HG02763 (cell line): ENCODE results near the gene BPIFB4.
"Not testable (repeated sequence)": the region's sequence is repeated elsewhere in the genome, so short reads cannot be mapped to it uniquely, and the experiment has no call there.

Source experiments
- ATAC-seq: cut with Tn5 transposase; IDR thresholded peaks from one replicate; pipeline ENCODE4 v1.9.1; 2021; ENCODE audit warnings: mild to moderate bottlenecking, moderate library complexity; ENCODE audit not compliant: unreplicated experiment

The BPIFB4 gene

DNA sequence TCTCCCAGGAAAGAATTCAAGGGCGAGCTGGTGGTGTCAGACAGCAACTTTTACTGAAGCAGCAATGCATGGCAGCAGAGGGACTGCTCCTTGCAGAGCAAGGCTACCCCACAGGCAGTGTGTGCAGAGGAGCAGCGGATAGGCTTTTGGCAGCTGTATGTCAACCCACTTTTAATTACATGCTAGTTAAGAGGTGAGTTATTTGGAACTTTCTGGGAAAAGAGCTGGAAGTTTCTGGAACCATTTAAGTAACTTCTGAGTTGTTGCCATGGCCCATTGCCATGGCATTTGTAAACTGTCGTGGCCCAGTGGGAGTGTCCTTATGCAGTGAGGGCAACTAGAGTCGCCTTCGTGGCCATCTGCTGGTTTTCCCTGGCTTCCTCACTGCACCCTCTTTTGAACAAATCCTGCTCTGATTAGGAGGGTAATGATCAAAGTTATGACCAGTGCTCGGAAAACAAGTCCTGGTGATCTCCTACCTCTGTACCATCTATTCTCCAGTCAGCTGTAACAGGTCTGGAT is 34.0 kb downstream of the BPIFB4 start:
- no peak for ATAC-seq

GRCh38 chr20:33115501-33115900 is 36.1 kb downstream of the BPIFB4 start:
- ATAC-seq = not testable (repeated sequence)

- no peak for ATAC-seq
Observed at GRCh38 chr20:33119725-33120720, 40.6 kb downstream of the BPIFB4 start.

GRCh38 chr20:33120934-33121333 is 41.5 kb downstream of the BPIFB4 start:
- no peak for ATAC-seq

- not testable (repeated sequence) for ATAC-seq
Observed at GRCh38 chr20:33122297-33122696, 42.9 kb downstream of the BPIFB4 start.

GRCh38 chr20:33124261-33124660 is 44.8 kb downstream of the BPIFB4 start:
- no peak for ATAC-seq

DNA sequence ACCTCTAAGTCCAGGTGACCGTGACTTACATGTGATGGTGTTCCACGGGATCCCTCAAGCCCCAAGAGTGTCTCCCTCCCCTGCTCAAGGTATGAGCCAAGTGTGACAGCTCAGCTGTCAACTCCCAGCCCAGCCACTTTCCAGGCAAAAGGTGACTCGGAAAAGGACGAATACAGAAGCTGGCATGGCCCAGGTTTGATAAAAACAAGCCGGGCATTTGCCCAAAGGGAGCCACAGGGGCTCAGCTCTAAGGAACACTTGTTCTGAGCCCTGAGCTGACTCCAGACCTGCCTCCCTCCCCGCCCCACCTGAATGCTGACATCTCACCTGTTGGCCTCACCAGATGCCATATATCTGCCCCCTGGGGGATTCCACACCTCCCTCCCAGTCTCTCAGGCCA is 45.6 kb downstream of the BPIFB4 start:
- ATAC-seq = no peak

DNA sequence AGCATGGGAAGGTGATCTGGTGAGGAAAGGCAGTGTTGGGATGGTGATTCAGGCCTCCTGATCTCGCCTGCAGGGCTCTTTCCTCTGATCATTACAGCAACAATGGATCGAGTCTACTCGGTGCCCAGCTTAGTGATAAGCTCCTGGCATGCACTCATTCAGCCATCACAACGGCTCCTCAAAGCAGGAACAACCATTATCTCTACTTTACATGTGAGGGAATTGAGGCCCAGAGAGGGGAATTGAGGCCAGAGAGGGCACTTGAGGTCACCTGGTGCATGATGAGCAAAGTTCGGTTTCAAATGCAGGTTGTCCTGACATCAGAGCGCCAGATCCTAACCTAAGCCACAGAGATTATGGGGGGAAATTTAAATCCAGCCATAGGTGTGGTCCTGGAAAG is 46.5 kb downstream of the BPIFB4 start:
- ATAC-seq = no peak

GRCh38 chr20:33127422-33128097 is 48.1 kb downstream of the BPIFB4 start:
- no peak for ATAC-seq

DNA sequence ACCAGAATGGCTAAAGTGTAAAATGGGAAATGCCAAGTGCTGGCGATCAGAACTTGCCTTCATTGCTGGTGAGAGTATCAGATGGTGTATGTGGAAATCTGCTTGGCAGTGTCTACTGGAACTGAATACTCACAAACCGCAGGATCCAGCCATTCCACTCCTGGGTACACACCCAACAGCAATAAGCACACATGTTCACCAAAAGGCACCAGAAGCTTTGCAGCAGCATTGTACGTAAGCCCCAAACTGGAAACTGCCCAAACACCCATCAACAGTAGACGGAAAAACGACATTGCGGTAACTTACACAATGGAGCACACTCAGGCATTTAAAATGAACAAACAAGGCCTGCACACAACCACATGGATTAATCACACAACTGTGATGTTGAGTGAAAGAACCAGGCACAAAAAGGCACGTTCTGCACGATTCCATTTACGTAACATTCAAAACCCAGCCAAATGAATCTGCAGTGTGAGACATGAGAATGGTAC is 51.2 kb downstream of the BPIFB4 start:
- ATAC-seq = no peak

DNA sequence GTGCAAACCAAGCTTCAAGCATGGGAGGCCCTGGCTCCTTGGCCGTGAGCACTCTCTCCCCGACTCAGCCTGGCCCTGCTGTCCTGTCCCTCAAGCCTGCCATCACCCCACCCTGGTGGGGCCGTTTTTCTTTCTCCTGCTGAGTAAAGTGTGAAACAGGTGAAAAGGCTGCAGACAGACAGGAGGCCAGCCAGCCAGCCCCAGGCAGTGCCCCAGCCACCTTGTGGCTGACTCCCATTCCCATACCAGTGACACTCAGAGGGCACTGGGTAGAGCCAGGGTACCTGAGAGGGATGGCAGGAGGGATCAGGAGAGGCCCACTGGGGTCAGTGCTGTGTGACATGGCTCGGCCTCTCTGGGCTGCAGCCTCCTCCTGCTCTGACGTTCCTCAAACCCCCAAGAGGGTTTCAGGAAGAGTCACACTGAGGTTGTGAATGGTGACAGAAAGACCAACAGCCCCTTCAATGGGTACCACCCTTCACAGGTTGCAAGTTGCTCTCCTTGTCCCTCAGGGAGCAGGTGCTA is 52.6 kb downstream of the BPIFB4 start:
- no peak for ATAC-seq

GRCh38 chr20:33132513-33133372 is 53.3 kb downstream of the BPIFB4 start:
- no peak for ATAC-seq

- no peak for ATAC-seq
Observed at GRCh38 chr20:33133373-33133941, 54.0 kb downstream of the BPIFB4 start.

- ATAC-seq = no peak
Observed at GRCh38 chr20:33137195-33137594, 57.8 kb downstream of the BPIFB4 start.

DNA sequence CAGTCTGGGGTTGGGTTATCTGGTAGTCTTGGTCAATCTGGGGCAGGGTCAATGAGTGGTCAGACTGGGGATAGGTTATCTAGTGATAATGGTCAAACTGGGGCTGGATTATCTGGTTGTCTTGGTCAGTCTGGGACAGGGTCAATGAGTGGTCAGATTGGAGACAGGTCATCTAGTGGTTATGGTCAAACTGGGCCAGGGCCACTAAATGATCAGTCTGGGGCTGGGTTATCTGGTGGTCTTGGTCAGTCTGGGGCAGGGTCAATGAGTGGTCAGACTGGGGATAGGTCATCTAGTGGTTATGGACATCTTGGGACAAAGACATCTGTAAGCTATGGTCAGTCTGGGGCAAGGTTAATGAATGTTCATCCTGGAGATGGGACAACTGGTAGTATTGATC is 60.0 kb downstream of the BPIFB4 start:
- ATAC-seq = no peak

- ATAC-seq = no peak
Observed at GRCh38 chr20:33145521-33145920, 66.1 kb downstream of the BPIFB4 start.

DNA sequence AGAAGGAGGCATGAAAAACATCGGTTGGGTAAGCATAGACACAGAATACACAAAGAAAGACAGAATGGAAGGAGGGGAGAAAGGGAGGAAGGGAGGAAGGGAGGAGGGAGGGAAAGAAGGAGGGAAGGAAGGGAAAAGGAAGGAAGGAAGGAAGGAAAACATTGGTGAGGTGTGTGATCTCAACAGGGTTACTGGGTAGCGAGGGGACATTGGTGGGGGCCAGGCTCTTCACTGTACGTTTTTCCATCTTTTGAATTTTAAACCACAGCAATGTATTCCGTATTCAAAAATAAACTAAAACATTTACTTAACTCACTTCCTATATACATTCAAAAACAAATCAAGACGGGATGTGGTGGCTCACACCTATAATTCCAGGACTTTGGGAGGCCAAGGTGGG is 67.9 kb downstream of the BPIFB4 start:
- no peak for ATAC-seq

GRCh38 chr20:33148040-33148439 is 68.6 kb downstream of the BPIFB4 start:
- ATAC-seq = no peak

DNA sequence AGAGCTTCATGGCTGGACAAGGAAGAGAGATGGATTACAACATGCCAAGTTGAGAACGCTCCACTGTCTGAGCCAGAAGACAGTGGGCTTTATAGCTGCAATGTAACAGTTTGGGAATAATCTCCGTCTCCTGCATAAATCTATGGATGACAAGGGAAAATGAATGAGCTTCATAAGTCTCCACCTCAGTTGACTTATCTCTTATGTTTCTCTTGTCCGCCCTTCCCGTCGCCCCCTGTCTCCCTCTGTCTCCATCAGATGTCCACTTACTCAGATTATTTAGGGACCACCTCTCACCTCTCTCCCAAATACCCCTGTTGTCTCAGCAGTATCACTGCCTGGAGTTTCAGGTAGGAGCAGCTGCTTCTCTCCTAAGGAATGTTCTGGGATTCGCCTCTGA is 74.8 kb downstream of the BPIFB4 start:
- ATAC-seq = no peak
